ENCODE results near the gene MANBA.

The MANBA gene

DNA sequence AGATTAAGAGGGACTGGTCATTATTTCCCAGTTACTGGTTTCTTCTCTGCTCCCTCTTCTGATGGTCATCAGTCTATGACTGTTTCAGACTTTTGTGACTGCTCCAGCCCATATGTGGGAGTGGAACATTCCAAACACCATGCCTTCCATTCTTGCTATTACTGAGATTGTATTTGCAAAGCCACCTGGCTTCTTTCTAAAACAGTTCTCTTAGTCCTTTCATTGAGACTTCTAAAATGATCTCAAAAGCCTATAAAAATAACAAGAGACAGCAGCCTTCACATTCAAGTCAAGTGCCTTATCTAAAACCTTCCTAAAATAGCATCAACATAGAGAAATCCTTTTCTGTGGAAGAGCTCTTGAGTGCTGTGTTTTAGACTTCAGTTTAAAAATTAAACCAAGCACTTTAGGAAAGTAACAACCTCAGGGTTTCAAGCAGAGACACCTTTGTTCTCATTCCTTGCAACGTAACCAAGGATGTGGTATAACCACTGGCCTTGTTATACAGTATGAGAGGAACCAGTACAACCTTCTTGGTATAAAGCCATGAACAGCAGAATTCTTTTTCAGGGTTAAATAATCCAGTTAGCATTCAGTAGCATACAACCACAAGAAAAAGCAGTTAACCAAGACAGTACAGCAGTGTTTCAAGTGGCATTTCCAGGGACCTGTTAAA lies 162.5 kb downstream of the MANBA start:
- no peak for DNase-seq

DNA sequence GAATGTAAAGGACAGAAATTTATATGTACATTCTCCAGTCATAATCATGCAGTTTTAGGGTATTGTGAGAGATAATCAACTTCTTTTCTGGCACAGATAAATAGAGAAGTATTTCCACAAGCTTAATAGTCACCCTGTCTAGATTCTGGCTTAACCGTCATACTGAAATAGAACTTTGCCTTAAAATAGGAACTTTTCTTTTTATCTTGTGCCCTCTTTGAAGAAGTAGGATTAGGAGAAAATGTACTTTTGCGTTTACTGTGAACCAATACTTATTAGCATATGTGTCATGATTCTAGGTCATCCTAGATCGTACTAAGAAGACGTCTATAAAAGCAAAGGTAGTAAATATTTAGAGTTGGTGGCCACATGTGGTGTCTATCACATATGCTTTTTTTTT lies 164.2 kb downstream of the MANBA start:
- no peak for DNase-seq

DNA sequence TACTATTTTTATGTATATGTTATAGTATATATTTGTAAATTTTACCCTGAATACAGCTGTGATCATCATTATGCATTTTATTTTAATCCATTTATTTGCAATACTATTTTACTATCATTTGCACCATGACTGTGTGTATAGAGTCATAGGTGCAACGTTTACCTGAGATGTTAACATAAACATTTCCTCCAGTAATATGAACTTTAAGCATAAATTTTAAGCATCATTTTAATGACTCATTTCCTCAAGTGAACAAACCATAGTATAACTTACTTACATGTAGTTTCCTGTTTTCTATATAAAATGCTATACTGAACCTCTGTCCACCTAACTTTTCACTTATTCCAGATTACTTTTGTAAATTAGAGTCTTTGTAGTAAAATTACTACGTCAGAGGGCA lies 166.8 kb downstream of the MANBA start:
- no peak for DNase-seq

DNA sequence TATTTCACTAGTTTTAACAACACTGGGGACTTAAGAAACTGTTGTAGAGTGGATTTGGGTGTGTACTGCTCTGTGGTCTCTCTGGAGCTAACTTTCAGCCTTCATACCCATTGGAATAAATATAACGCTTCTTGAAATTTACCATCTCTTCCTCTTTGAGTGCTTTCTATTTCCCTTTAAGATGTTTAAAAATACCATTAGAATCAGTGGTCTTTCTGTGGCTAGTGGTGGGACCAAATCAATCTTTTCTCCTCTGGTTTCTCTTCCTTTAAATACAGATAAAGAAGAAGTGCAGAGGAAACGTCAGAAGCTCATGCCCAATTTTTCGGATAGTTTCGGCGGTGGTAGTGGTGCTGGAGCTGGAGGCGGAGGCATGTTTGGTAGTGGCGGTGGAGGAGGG lies 167.6 kb downstream of the MANBA start:
- DNase-seq = no peak

DNA sequence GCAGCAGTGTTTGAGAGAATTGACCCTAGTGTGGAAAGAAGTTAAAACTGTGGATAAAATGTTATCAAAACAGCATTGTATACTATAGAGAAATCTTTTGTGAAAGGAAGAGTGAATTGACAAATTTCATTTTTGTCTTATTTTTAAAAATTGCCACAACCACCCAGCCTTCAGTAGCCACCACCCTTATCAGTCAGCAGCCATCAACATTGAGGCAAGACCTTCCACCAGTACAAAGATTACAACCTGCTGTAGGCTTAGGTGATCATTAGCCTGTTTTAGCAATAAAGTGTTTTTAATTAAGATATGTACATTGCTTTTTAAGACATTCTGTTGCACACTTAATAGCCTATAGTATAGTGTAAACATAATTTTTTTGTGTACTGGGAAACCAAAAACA lies 168.5 kb downstream of the MANBA start:
- no peak for DNase-seq

DNA sequence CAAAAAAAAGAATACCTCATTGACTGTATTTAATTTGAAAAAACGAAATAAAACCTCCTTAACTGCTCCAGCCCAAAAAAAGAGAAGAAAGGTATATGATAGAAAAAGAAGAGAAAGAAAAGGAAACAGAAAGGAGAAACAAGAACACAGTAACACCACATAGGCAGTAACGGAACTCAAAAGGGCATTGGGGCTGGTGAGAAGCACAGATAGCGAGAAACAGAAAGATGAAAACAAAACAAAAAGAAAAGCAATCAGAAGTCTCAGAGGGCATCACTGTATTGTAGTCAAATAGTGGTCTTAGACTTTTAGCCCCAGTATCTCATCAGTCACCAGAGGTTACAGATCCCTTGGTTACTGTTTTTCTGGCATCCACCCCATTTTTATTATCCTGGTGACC lies 171.0 kb downstream of the MANBA start:
- DNase-seq = no peak

DNA sequence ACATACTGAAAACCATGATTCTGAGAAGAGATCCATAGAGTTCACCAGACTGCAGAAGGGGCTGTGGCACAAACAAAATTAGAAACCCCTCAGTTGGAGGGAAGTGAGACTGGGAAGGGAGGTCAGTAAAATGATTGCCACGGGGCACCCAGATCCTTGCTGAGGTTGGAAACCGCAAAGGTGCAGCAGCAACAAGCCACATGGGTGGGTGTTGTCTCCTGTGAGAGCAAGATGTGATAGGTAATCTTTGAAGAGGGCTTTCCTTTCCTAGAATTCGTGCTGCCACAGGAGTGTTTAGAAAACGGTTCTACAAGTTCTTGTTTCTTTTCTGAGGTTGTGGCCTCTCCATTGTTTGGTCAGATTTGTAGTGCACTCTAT lies 174.1 kb downstream of the MANBA start:
- no peak for DNase-seq

DNA sequence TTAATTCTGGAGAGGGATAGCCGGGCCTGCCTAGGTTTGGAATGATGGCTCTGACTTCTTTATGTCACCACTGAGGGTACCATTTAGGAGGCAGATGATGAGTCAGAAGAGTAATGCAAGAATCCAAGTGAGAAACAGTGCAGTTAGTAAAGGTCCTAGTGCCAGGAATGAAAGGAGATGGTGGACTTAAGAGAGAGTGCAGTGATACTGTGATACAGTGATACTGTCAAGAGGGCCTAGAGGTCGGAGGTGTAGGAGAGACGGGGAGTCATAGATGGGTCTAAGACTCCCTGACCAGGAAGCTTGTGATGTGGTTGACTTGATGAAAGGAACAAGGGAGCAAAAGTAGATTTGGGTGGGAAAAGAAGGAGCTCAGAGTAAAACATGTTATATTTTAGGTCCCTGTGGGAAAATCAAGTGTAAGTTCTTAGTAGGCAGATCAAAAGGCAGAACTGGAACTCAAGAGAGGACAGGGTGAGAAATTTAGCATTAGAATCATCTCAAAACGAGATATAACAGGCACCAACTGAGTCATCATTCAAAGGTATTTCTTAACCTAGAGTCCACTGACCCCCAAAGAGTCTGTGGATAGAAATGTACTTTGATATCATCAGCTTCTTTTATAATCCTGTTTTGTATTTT lies 174.6 kb downstream of the MANBA start:
- no peak for DNase-seq

DNA sequence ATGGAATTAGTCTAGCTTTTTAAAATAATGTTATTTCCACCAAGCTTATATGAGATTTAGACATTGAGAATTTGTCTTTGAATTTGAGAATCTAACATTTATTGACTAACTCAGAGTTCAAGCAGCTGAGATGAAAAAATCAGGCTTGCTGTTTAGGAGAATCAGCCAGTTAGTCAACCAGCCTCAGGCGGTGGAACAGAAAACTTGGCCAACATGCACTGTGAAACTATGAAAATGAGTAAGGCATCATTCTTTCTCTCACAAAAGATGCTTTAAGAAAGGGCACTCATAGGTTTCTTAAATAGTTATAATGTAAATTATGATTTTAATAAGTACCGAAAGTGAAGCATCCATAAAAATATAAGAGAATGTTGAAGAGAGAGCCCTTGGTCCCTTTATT lies 175.4 kb downstream of the MANBA start:
- DNase-seq = no peak

DNA sequence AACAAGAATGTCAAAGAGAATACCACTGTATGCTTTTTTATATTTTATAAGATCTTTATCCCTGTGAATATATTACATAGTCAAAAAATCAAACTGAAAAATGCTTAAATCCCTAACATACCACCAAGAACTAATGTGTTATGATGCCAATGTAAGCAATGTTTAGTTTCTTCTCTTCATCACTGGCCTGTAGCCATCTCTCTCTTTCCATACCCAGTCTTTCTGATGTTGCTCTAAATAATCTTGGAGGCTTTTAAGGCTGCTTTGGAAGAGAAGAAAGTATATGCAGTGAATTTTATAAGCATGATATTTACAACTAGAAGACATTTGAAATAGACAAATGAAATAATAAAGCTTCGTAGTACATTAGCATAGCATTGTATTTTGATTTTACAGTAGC lies 176.7 kb downstream of the MANBA start:
- no peak for DNase-seq
